HG03139 (cell line): ENCODE measurements around the gene TSPAN7.

Source experiments
- ATAC-seq: cut with Tn5 transposase; IDR thresholded peaks from one replicate; pipeline ENCODE4 v1.9.1; 2021; ENCODE audit not compliant: unreplicated experiment

TSPAN7 gene

GRCh38 chrX:38583181-38583580 is 21.8 kb downstream of the TSPAN7 start:
- no peak for ATAC-seq

- ATAC-seq = no peak
Measured at GRCh38 chrX:38594434-38594833, 33.1 kb downstream of the TSPAN7 start.

GRCh38 chrX:38595801-38596200 is 34.5 kb downstream of the TSPAN7 start:
- ATAC-seq = no peak

GRCh38 chrX:38596939-38597338 is 35.6 kb downstream of the TSPAN7 start:
- no peak for ATAC-seq

- ATAC-seq = no peak
Measured at GRCh38 chrX:38599796-38600755, 38.7 kb downstream of the TSPAN7 start.

GRCh38 chrX:38601866-38602265 is 40.5 kb downstream of the TSPAN7 start:
- ATAC-seq = no peak

GRCh38 chrX:38606821-38607220 is 45.5 kb downstream of the TSPAN7 start:
- no peak for ATAC-seq

GRCh38 chrX:38607976-38608375 is 46.6 kb downstream of the TSPAN7 start:
- no peak for ATAC-seq

GRCh38 chrX:38610849-38611248 is 49.5 kb downstream of the TSPAN7 start:
- no peak for ATAC-seq

GRCh38 chrX:38612281-38612680 is 50.9 kb downstream of the TSPAN7 start:
- no peak for ATAC-seq

GRCh38 chrX:38614485-38614884 is 53.1 kb downstream of the TSPAN7 start:
- ATAC-seq = no peak

- no peak for ATAC-seq
Measured at GRCh38 chrX:38616904-38617303, 55.6 kb downstream of the TSPAN7 start.

GRCh38 chrX:38618180-38618579 is 56.8 kb downstream of the TSPAN7 start:
- no peak for ATAC-seq

GRCh38 chrX:38620623-38621022 is 59.3 kb downstream of the TSPAN7 start:
- ATAC-seq = no peak

GRCh38 chrX:38626296-38626695 is 65.0 kb downstream of the TSPAN7 start:
- ATAC-seq = no peak

GRCh38 chrX:38627683-38628082 is 66.3 kb downstream of the TSPAN7 start:
- no peak for ATAC-seq

- no peak for ATAC-seq
Measured at GRCh38 chrX:38628587-38628986, 67.2 kb downstream of the TSPAN7 start.

- ATAC-seq = no peak
Measured at GRCh38 chrX:38632516-38632915, 71.2 kb downstream of the TSPAN7 start.

- ATAC-seq = no peak
Measured at GRCh38 chrX:38634665-38635064, 73.3 kb downstream of the TSPAN7 start.

GRCh38 chrX:38636949-38637819 is 75.8 kb downstream of the TSPAN7 start:
- ATAC-seq = no peak

- ATAC-seq = no peak
Measured at GRCh38 chrX:38638952-38639529, 77.7 kb downstream of the TSPAN7 start.
